ENCODE data around the gene RBM12.

- no peak for TF ChIP-seq TAF1 (IDR thresholded peaks at IDR 0.05; ENCODE audit: borderline replicate concordance, insufficient read depth, low read length)
- TF ChIP-seq POLR2AphosphoS5 (IDR thresholded peaks at IDR 0.05; ENCODE audit: low read depth, low read length) = no peak
- no peak for TF ChIP-seq SIN3A (IDR thresholded peaks at IDR 0.05; ENCODE audit: borderline replicate concordance, insufficient read depth, low read length)
These were observed 15.9 kb downstream of the RBM12 start for GRCh38 chr20:35648836-35649235.

Measured in PFSK-1 (cell line).